Neural progenitor cell (in vitro differentiated cells): ENCODE results near the gene NCBP2L. TPM values are rescaled to one million over a fixed set of nuclear protein-coding genes. Genes with fewer than 3 reads are reported as not detected.

ENCODE experiments used
- DNase-seq: peaks from one replicate; pipeline ENCODE4 v3.0.0-alpha.2; 2016; ENCODE audit warnings: low spot score
- H2AFZ ChIP-seq: fragments of 200-600 bp; sonication (generic); replicated peaks from 2 replicates; pipeline ENCODE4 v1.6.1; 2016; ENCODE audit warnings: antibody characterized with exemption
- H3F3A ChIP-seq: fragments of 200-600 bp; sonication (generic); 2 replicates; pipeline ENCODE4 v1.6.1; 2016; ENCODE audit warnings: antibody characterized with exemption, low read depth
- H3K27ac ChIP-seq: fragments of 200-600 bp; sonication (generic); 2 replicates; pipeline ENCODE4 v1.5.1; 2016; ENCODE audit warnings: mild to moderate bottlenecking
- H3K27me3 ChIP-seq: fragments of 200-600 bp; sonication (generic); 2 replicates; pipeline ENCODE4 v1.6.1; 2016; ENCODE audit warnings: mild to moderate bottlenecking, moderate library complexity
- H3K36me3 ChIP-seq: fragments of 200-600 bp; sonication (generic); 2 replicates; pipeline ENCODE4 v1.5.1; 2016
- H3K4me1 ChIP-seq: fragments of 200-600 bp; sonication (generic); 2 replicates; pipeline ENCODE4 v1.6.1; 2016; ENCODE audit warnings: mixed run types
- H3K4me2 ChIP-seq: fragments of 200-600 bp; sonication (generic); 2 replicates; pipeline ENCODE4 v1.6.1; 2016
- H3K4me3 ChIP-seq: fragments of 200-600 bp; sonication (generic); 2 replicates; pipeline ENCODE4 v1.5.1; 2016
- H3K79me2 ChIP-seq: fragments of 200-600 bp; sonication (generic); 2 replicates; pipeline ENCODE4 v1.6.1; 2016; ENCODE audit warnings: low read depth
- H3K9ac ChIP-seq: fragments of 200-600 bp; sonication (generic); 2 replicates; pipeline ENCODE4 v1.6.1; 2016
- H3K9me3 ChIP-seq: fragments of 200-600 bp; sonication (generic); 2 replicates; pipeline ENCODE4 v1.5.1; 2016; ENCODE audit warnings: low read depth
- H4K20me1 ChIP-seq: fragments of 200-600 bp; sonication (generic); 2 replicates; pipeline ENCODE4 v1.6.1; 2016; ENCODE audit warnings: low read depth
- H3K27ac Mint-ChIP-seq: 3 replicates; pipeline ENCODE4 v1.8.0; 2021; ENCODE audit warnings: mixed read lengths
- H3K27me3 Mint-ChIP-seq: 2 replicates; pipeline ENCODE4 v1.8.0; 2022; ENCODE audit warnings: low read depth, mild to moderate bottlenecking, inconsistent platforms, moderate library complexity, mixed read lengths; ENCODE audit not compliant: insufficient read depth
- H3K36me3 Mint-ChIP-seq: 3 replicates; pipeline ENCODE4 v1.8.0; 2021; ENCODE audit warnings: mixed read lengths
- H3K4me1 Mint-ChIP-seq: 3 replicates; pipeline ENCODE4 v1.8.0; 2021; ENCODE audit warnings: mixed read lengths
- H3K4me3 Mint-ChIP-seq: 3 replicates; pipeline ENCODE4 v1.8.0; 2021; ENCODE audit warnings: mild to moderate bottlenecking, moderate library complexity, mixed read lengths
- H3K9me3 Mint-ChIP-seq: 3 replicates; pipeline ENCODE4 v1.8.0; 2020; ENCODE audit warnings: mixed read lengths
- EZH2 ChIP-seq: fragments of 200-600 bp; sonication (generic); IDR thresholded peaks from 2 replicates; pipeline ENCODE4 v1.6.1; 2017; ENCODE audit warnings: antibody characterized with exemption, mild to moderate bottlenecking, moderate library complexity
- EZH2phosphoT487 ChIP-seq: fragments of 200-600 bp; sonication (generic); IDR thresholded peaks from 2 replicates; pipeline ENCODE4 v1.6.1; 2017; ENCODE audit warnings: antibody characterized with exemption
- total RNA-seq: library from RNA; depleted of rRNA; stranded (reverse); fragments of >200 nt; gene quantifications from 2 replicates; pipeline ENCODE4 v1.2.3, GENCODE V29; 2015; ENCODE audit warnings: low replicate concordance
- TF ChIP-seq, protein P1 (sequence below): fragments of 200-600 bp; sonication (generic); IDR thresholded peaks from 2 replicates; pipeline ENCODE4 v1.5.1; 2017; ENCODE audit warnings: antibody characterized with exemption, mild to moderate bottlenecking

Gene NCBP2L
- total RNA-seq, 1 donor from 2014 or later = not detected

DNA sequence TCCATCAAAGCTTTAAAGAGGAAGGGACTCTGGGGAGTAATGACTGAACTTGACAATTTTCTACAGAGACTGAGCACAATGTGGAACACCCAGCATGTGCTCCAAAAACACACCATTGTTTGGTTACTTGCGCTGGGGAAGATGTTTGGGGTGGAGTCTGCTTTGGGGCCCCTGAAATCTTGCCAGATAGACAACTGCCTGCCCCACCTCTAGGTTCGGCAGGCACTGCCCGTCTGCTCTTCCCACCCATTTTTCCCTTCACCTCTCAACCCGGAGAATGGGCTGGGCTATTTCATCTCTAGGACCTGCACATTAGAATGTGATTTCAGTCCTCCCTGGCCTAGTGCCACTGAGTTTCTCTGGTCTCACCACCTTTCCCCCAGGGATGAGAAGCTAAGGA lies 43.8 kb upstream of the NCBP2L start:
- no peak overlapping the region for H3K4me3 ChIP-seq
- H3K9me3 ChIP-seq = no peaks in the 10 kb centered on the region
- H3K9ac ChIP-seq = no peak overlapping the region
- no peaks in the 10 kb centered on the region for H3K36me3 ChIP-seq
- TF ChIP-seq EZH2phosphoT487 (no peak), EZH2 (no peak)
- TF ChIP-seq, protein P1, sequence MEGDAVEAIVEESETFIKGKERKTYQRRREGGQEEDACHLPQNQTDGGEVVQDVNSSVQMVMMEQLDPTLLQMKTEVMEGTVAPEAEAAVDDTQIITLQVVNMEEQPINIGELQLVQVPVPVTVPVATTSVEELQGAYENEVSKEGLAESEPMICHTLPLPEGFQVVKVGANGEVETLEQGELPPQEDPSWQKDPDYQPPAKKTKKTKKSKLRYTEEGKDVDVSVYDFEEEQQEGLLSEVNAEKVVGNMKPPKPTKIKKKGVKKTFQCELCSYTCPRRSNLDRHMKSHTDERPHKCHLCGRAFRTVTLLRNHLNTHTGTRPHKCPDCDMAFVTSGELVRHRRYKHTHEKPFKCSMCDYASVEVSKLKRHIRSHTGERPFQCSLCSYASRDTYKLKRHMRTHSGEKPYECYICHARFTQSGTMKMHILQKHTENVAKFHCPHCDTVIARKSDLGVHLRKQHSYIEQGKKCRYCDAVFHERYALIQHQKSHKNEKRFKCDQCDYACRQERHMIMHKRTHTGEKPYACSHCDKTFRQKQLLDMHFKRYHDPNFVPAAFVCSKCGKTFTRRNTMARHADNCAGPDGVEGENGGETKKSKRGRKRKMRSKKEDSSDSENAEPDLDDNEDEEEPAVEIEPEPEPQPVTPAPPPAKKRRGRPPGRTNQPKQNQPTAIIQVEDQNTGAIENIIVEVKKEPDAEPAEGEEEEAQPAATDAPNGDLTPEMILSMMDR = no peak
- Mint-ChIP-seq H3K36me3 (no peaks in the 10 kb centered on the region), H3K9me3 (peaks cover 2% of the 10 kb centered on the region), H3K4me3 (no peak overlapping the region), H3K27ac (no peak overlapping the region), H3K27me3 (peaks cover 21% of the 10 kb centered on the region), H3K4me1 (peaks cover 47% of the 10 kb centered on the region)
- H3K79me2 ChIP-seq = no peaks in the 10 kb centered on the region
- H3K27ac ChIP-seq = no peak overlapping the region
- no peak overlapping the region for H3K4me2 ChIP-seq
- H4K20me1 ChIP-seq = no peaks in the 10 kb centered on the region
- no peaks in the 10 kb centered on the region for H3K27me3 ChIP-seq
- peaks cover 39% of the 10 kb centered on the region for H3K4me1 ChIP-seq
- peaks cover 28% of the 10 kb centered on the region for H3F3A ChIP-seq
- no peak overlapping the region for H2AFZ ChIP-seq
- no peak for DNase-seq

DNA sequence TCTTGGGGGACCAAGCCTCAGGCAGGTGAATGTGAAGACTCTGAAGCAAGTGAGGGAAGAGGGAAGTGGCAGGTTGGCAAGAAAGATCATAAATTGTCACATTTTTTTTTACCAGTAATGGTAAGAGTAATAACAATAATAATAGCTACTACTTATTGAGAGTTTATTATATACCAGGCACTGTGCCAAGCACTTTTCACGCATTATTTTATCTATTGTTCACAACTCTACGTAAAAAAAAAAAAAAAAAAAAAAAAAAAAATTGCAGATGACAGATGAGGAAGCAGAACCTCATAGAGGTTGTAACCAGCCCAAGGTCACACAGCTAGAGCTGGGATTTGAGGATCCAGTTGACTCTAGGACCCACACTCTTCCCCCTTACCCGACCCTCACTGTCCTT lies 42.9 kb upstream of the NCBP2L start:
- no peak overlapping the region for H3K27ac ChIP-seq
- H3K9ac ChIP-seq = no peak overlapping the region
- no peaks in the 10 kb centered on the region for H3K27me3 ChIP-seq
- H3K4me1 ChIP-seq = peaks cover 29% of the 10 kb centered on the region
- Mint-ChIP-seq H3K27me3 (peaks cover 19% of the 10 kb centered on the region), H3K4me3 (no peak overlapping the region), H3K4me1 (peaks cover 39% of the 10 kb centered on the region), H3K9me3 (peaks cover 2% of the 10 kb centered on the region), H3K27ac (no peak overlapping the region), H3K36me3 (no peaks in the 10 kb centered on the region)
- H4K20me1 ChIP-seq = no peaks in the 10 kb centered on the region
- H2AFZ ChIP-seq = no peak overlapping the region
- DNase-seq = no peak
- TF ChIP-seq EZH2phosphoT487 (no peak), EZH2 (no peak)
- TF ChIP-seq, protein P1 = no peak
- H3K9me3 ChIP-seq = no peaks in the 10 kb centered on the region
- no peaks in the 10 kb centered on the region for H3K36me3 ChIP-seq
- no peak overlapping the region for H3K4me2 ChIP-seq
- H3K4me3 ChIP-seq = no peak overlapping the region
- no peaks in the 10 kb centered on the region for H3K79me2 ChIP-seq
- H3F3A ChIP-seq = peaks cover 26% of the 10 kb centered on the region

DNA sequence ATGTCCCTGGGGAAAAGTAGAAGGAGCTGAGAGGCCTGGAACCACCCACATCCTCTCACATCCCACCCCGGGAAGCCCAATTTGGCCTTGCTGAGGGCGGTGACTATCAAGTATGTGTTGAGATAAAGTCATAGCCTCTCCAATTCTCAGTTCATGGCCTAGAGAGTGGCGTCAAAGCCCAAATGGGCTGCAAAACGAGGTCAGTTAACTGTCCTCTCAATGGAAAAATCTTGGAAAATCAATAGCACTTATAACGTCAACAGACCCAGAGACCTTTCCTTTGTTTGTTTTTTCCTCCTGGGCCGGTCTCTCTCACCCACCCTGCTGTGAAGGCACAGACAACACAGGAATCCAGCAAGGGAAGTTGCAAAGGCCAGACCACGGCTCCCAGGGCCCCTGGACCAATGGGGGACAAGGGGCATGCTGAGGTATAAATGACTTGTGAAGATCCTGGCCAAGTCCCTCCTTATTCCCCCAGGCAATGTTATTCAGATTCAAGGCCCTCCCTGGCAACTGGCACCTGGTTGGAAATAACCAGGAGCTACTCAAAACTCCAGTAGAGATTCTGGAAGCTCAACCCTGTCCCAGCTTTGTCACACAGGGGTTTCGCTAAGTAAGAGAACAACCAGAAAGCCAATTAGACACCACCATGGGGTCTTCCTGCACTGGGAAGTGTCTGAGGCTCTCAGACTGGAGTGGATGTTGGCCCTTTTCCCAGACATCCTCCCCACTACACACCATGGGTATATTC lies 40.6 kb upstream of the NCBP2L start:
- Histone ChIP-seq H3K4me2 (no peak overlapping the region), H4K20me1 (no peaks in the 10 kb centered on the region), H3K9me3 (no peaks in the 10 kb centered on the region), H3K9ac (no peak overlapping the region), H3K4me1 (peaks cover 24% of the 10 kb centered on the region), H3K27ac (no peak overlapping the region), H3K79me2 (no peaks in the 10 kb centered on the region), H3K4me3 (no peak overlapping the region), H3K36me3 (no peaks in the 10 kb centered on the region), H2AFZ (no peak overlapping the region), H3F3A (peaks cover 12% of the 10 kb centered on the region), H3K27me3 (no peaks in the 10 kb centered on the region)
- H3K9me3 Mint-ChIP-seq = peaks cover 2% of the 10 kb centered on the region
- DNase-seq = no peak
- TF ChIP-seq EZH2 (no peak), EZH2phosphoT487 (no peak)
- TF ChIP-seq, protein P1 = no peak
- H3K36me3 Mint-ChIP-seq = no peaks in the 10 kb centered on the region
- H3K27me3 Mint-ChIP-seq = peaks cover 20% of the 10 kb centered on the region
- H3K4me1 Mint-ChIP-seq = peaks cover 32% of the 10 kb centered on the region
- H3K4me3 Mint-ChIP-seq = no peak overlapping the region
- peak overlapping the region; percentile 53 for H3K27ac Mint-ChIP-seq
